ENCODE data around the gene FNDC1.

FNDC1 gene

DNA sequence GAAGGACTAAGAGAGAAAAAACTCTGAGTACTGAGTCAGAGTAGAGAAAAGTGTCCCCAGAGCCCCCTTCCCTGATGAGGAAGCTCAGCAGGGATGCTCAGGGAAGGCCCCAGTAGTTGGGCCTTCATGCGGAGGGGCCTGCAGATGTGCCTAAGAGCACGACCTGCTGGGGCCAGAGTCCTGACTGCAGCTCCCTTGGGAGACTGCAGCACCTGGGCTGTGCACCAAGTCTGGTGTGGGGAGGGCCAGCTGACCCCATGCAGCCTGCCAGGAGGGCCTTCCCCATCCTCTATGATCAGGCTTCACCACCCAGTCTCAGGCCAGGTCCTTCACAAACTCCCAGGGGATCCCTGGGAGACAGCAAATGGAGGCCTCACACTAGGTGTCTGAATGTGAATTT lies 130.4 kb downstream of the FNDC1 start:
- Mint-ChIP-seq H3K36me3 (ENCODE audit: low read depth) (no peaks in the 10 kb centered on the region), H3K27me3 (ENCODE audit: low read depth, poor library complexity) (peaks cover 3% of the 10 kb centered on the region), H3K27ac (no peak overlapping the region), H3K4me3 (no peak overlapping the region), H3K4me1 (no peaks in the 10 kb centered on the region), H3K9me3 (peaks cover 37% of the 10 kb centered on the region)
- DNase-seq, result no peak
- TF ChIP-seq, protein P1, sequence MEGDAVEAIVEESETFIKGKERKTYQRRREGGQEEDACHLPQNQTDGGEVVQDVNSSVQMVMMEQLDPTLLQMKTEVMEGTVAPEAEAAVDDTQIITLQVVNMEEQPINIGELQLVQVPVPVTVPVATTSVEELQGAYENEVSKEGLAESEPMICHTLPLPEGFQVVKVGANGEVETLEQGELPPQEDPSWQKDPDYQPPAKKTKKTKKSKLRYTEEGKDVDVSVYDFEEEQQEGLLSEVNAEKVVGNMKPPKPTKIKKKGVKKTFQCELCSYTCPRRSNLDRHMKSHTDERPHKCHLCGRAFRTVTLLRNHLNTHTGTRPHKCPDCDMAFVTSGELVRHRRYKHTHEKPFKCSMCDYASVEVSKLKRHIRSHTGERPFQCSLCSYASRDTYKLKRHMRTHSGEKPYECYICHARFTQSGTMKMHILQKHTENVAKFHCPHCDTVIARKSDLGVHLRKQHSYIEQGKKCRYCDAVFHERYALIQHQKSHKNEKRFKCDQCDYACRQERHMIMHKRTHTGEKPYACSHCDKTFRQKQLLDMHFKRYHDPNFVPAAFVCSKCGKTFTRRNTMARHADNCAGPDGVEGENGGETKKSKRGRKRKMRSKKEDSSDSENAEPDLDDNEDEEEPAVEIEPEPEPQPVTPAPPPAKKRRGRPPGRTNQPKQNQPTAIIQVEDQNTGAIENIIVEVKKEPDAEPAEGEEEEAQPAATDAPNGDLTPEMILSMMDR (IDR thresholded peaks at IDR 0.05), result no peak

DNA sequence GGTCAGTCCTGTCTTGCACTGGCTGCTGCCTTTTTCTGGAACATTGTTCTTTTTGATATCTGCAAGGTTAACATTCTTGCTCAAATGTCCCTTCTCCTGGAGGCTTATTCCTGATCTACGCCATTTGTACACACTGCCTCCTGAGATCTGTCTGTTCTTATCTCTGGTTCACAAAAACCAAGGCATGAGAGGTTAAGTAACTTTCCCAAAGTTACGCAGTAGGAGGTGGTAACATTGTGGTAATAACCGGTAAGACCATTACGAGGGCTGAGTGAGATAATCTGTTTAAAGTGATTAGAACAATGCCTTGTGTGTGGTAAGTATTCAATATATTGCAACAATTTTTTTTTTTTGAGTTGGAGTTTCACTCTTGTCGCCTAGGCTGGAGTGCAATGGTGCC lies 132.1 kb downstream of the FNDC1 start:
- peaks cover 41% of the 10 kb centered on the region for H3K9me3 Mint-ChIP-seq
- H3K27me3 Mint-ChIP-seq (ENCODE audit: low read depth, poor library complexity), result peaks cover 3% of the 10 kb centered on the region
- H3K4me3 Mint-ChIP-seq, result no peak overlapping the region

DNA sequence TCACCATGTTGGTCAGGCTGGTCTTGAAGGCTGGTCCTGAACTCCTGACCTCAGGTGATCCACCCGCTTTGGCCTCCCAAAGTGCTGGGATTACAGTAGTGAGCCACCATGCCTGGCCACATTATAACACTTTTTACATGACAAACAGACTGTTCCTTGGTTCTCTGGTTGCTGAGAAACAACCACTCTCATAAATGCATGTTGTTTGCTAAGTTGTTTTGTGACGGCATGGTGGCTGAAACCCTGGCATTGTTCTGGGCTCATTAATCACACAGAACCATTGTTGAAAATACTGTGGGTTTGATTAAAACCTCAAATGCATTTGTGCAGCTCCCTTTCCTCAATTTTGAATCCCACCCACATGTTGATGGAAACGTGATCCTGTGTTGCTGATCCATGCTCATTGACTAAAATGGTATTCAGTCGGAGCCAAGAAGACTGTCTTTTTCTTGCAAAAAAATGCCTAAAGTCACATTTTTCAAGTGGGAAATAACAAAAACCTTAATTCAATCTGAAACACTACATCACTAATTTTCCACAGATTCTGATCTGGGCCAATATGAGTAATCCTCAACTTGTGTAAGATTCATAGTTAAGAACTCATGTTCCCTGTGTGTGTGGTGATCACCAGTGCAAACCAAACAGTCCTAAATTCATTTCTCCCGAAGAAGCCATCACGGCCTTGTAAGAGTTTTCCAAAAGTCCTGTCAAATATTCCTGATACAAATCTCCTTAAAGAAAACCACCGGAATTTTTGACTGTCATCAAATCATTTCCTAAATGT lies 132.8 kb downstream of the FNDC1 start:
- H3K4me1 Mint-ChIP-seq, result no peaks in the 10 kb centered on the region

More for the DNA sequence above, 132.1 kb downstream of the FNDC1 start:
- Mint-ChIP-seq H3K36me3 (ENCODE audit: low read depth) (no peaks in the 10 kb centered on the region), H3K4me1 (no peaks in the 10 kb centered on the region), H3K27ac (no peak overlapping the region)
- TF ChIP-seq, protein P1 (IDR thresholded peaks at IDR 0.05), result no peak
- no peak for DNase-seq

DNA sequence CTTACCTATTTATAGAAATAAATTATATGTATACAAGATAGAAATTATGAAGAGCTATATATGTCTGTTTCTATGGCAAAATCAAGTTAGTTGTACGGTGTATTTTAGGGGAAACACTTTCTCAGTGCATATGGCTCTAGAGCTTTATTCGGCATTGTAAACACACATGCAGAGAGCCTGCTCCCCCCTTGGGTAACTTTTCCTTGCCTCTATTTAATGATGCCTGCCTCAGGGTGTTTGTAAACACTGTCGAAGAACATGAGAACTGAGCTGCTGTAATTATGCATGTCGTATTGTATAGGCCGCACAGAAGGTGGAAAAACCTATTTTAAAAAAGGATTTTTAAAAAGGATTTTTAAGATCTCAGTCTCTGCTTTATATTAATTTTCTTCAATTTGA lies 133.4 kb downstream of the FNDC1 start:
- Mint-ChIP-seq H3K9me3 (peaks cover 39% of the 10 kb centered on the region), H3K4me3 (no peak overlapping the region), H3K36me3 (ENCODE audit: low read depth) (no peaks in the 10 kb centered on the region), H3K27ac (no peak overlapping the region), H3K4me1 (no peaks in the 10 kb centered on the region), H3K27me3 (ENCODE audit: low read depth, poor library complexity) (peaks cover 3% of the 10 kb centered on the region)
- TF ChIP-seq, protein P1 (IDR thresholded peaks at IDR 0.05), result no peak
- DNase-seq, result no peak

More for the DNA sequence above, 132.8 kb downstream of the FNDC1 start:
- peaks cover 3% of the 10 kb centered on the region for H3K27me3 Mint-ChIP-seq (ENCODE audit: low read depth, poor library complexity)
- H3K27ac Mint-ChIP-seq, result no peak overlapping the region
- no peaks in the 10 kb centered on the region for H3K36me3 Mint-ChIP-seq (ENCODE audit: low read depth)
- H3K9me3 Mint-ChIP-seq, result peaks cover 41% of the 10 kb centered on the region
- TF ChIP-seq, protein P1 (IDR thresholded peaks at IDR 0.05), result no peak
- H3K4me3 Mint-ChIP-seq, result no peak overlapping the region
- no peak for DNase-seq

DNA sequence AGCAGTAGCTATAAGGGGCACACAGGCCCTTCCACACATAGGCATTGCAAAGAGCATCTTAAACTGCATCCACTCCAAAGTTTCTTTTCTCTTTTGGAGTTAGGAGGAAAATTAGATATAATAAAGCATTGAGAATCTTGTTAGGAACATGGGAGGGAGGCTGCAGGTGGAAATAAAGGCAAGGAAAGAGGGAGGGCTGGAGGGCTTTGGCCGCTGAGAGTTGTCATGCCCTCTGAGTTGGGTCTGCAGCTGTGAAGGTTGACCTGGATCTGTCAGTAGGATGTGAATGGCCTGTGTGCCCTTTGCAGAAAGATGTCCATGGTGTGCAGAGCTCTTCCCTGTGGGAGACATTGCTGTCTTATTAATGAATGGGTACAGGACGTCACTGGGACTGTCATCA lies 134.0 kb downstream of the FNDC1 start:
- TF ChIP-seq, protein P1 (IDR thresholded peaks at IDR 0.05), result no peak
- peaks cover 33% of the 10 kb centered on the region for H3K9me3 Mint-ChIP-seq
- H3K4me3 Mint-ChIP-seq, result no peak overlapping the region
- H3K36me3 Mint-ChIP-seq (ENCODE audit: low read depth), result no peaks in the 10 kb centered on the region
- no peak for DNase-seq
- no peaks in the 10 kb centered on the region for H3K4me1 Mint-ChIP-seq
- H3K27ac Mint-ChIP-seq, result no peak overlapping the region
- peaks cover 3% of the 10 kb centered on the region for H3K27me3 Mint-ChIP-seq (ENCODE audit: low read depth, poor library complexity)

DNA sequence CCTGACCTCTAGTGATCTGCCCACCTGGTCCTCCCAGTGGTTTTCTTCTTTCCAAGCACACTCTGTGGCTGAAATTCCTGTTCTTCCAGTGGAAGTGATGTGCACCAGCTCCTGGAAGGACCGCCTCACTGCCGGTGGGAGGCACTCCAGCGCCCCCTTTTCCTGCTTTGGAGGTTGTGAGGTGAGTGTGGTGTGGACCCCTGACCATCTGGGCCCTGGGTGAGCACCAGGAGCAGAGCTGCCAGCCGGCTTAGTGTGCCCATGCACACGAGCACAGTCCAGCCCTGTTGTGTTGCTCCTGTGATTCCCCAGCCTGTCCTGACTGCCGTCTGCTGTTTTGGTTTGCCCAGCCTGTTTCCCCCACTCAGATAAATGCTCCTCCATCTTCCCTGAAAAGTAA lies 134.6 kb downstream of the FNDC1 start:
- H3K27me3 Mint-ChIP-seq (ENCODE audit: low read depth, poor library complexity), result peaks cover 1% of the 10 kb centered on the region
- no peak overlapping the region for H3K27ac Mint-ChIP-seq
- H3K4me1 Mint-ChIP-seq, result no peaks in the 10 kb centered on the region
- H3K9me3 Mint-ChIP-seq, result peaks cover 30% of the 10 kb centered on the region
- TF ChIP-seq, protein P1 (IDR thresholded peaks at IDR 0.05), result no peak
- no peak overlapping the region for H3K4me3 Mint-ChIP-seq
- H3K36me3 Mint-ChIP-seq (ENCODE audit: low read depth), result no peaks in the 10 kb centered on the region
- DNase-seq, result no peak
